Peyer's patch (tissue), 4 donors: Measurements from ENCODE around the gene SORCS3. TPM values are rescaled to one million over a fixed set of nuclear protein-coding genes. Genes with fewer than 3 reads are reported as not detected.

ENCODE experiments used
- DNase-seq, 3 donors: peaks; one replicate each; pipeline ENCODE4 v3.0.0-alpha.2; 2017 to 2019
- H3K27ac ChIP-seq, 4 donors: fragments of 200-600 bp; sonication (generic); one replicate each; pipeline ENCODE4 v1.5.1; 2016 to 2019
- H3K27me3 ChIP-seq, 2 donors: fragments of 200-600 bp; sonication (generic); one replicate each; pipeline ENCODE4 v1.5.1; 2019
- H3K36me3 ChIP-seq, 3 donors: fragments of 200-600 bp; sonication (generic); one replicate each; pipeline ENCODE4 v1.5.1; 2016 to 2019
- H3K4me1 ChIP-seq, 4 donors: fragments of 200-600 bp; sonication (generic); one replicate each; pipeline ENCODE4 v1.5.1; 2016 to 2019
- H3K4me3 ChIP-seq, 4 donors: fragments of 200-600 bp; sonication (generic); 1 replicate in 3 of 4; 2 replicates in 1 of 4; pipeline ENCODE4 v1.5.1; 2016 to 2019; ENCODE audit warnings: mild to moderate bottlenecking in 1 of 4
- H3K9me3 ChIP-seq, 4 donors: fragments of 200-600 bp; sonication (generic); one replicate each; pipeline ENCODE4 v1.5.1; 2016 to 2019; ENCODE audit warnings: mild to moderate bottlenecking in 1 of 4
- POLR2A ChIP-seq, 2 donors: fragments of 450-650 bp; IDR thresholded peaks; one replicate each; pipeline ENCODE4 v1.5.1; 2017; ENCODE audit warnings: antibody characterized with exemption in 2 of 2, mild to moderate bottlenecking in 2 of 2, moderate library complexity in 2 of 2
- total RNA-seq, 4 donors: library from RNA; depleted of rRNA; stranded (reverse); fragments of >200 nt; gene quantifications; one replicate each; pipeline ENCODE4 v1.1.0, GENCODE V29; 2016
- TF ChIP-seq, protein P1 (sequence below), 6 experiments: fragments of 450-650 bp in 4 of 6; fragments of 200-600 bp in 2 of 6; sonication (generic) in 1 of 6; IDR thresholded peaks; one replicate each; pipeline ENCODE4 v1.5.1; 2017 to 2019; ENCODE audit warnings: antibody characterized with exemption in 6 of 6, mild to moderate bottlenecking in 3 of 6, moderate library complexity in 1 of 6

The SORCS3 gene
- total RNA-seq, 4 donors from 2014 or later, result 0.27 to 0.66 TPM; not detected in 2

DNA sequence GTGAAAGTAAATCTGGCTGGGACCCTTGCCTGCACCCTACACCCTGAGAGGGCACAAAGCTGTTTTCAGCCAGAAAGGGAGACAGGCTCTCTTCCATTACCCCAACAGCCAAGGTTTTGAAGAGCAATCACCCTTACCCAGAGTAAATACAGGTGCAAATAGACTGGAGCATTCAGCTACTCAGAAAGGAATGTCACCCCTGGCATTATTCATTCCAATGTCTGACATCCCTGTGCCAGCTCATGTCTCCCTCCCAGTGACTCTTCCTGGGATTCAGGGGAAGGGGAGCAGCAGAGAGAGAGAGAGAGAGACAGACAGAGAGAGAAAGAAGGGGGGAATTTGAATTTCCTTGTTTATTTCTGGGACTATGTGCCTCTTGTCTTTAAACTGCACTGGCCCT is 611.8 kb downstream of the SORCS3 start:
- no peaks in the 10 kb centered on the region for H3K27me3 ChIP-seq
- no peak overlapping the region for H3K27ac ChIP-seq
- H3K4me3 ChIP-seq, result no peak overlapping the region
- TF ChIP-seq POLR2A (IDR thresholded peaks at IDR 0.05), result no peak
- TF ChIP-seq, protein P1, sequence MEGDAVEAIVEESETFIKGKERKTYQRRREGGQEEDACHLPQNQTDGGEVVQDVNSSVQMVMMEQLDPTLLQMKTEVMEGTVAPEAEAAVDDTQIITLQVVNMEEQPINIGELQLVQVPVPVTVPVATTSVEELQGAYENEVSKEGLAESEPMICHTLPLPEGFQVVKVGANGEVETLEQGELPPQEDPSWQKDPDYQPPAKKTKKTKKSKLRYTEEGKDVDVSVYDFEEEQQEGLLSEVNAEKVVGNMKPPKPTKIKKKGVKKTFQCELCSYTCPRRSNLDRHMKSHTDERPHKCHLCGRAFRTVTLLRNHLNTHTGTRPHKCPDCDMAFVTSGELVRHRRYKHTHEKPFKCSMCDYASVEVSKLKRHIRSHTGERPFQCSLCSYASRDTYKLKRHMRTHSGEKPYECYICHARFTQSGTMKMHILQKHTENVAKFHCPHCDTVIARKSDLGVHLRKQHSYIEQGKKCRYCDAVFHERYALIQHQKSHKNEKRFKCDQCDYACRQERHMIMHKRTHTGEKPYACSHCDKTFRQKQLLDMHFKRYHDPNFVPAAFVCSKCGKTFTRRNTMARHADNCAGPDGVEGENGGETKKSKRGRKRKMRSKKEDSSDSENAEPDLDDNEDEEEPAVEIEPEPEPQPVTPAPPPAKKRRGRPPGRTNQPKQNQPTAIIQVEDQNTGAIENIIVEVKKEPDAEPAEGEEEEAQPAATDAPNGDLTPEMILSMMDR (IDR thresholded peaks at IDR 0.05), result no peak
- no peaks in the 10 kb centered on the region for H3K36me3 ChIP-seq
- no peaks in the 10 kb centered on the region for H3K9me3 ChIP-seq
- no peaks in the 10 kb centered on the region for H3K4me1 ChIP-seq
- DNase-seq, result no peak

DNA sequence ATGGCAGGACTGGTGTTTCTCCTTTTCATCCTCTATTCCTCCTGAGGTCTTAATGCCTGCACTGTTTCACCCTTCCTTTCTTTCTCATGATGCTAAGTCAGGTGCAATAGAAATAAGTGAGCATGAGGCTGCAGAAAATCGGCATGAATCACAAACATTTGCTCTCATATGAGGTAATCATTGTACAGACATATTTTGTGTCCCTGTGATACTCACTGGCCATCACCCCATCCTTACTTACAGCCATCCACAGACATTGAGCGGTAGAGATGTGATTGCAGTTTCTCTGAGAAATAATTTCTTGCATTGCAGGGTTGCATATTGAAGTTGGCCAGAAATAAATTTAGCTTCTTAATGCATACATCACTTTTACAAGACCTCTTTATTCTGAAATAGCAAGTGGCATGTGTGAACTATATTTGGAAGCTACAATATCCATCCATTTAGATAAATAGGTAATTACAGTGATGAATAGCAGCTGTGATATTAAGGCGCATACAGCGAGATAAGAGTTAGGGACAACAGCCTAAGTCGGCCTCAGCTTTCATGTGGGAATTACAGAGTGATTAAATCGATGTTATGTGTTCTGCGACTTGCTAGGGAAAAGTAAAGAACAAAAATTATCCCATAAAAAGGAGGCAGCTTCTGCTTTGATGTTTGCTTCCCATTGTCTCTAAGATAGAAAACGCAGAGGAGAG is 612.6 kb downstream of the SORCS3 start:
- Histone ChIP-seq H3K36me3 (no peaks in the 10 kb centered on the region), H3K27me3 (no peaks in the 10 kb centered on the region), H3K9me3 (no peaks in the 10 kb centered on the region), H3K27ac (no peak overlapping the region), H3K4me3 (no peak overlapping the region), H3K4me1 (no peaks in the 10 kb centered on the region)
- no peak for DNase-seq
- TF ChIP-seq POLR2A (IDR thresholded peaks at IDR 0.05), result no peak
- TF ChIP-seq, protein P1 (IDR thresholded peaks at IDR 0.05), result no peak

DNA sequence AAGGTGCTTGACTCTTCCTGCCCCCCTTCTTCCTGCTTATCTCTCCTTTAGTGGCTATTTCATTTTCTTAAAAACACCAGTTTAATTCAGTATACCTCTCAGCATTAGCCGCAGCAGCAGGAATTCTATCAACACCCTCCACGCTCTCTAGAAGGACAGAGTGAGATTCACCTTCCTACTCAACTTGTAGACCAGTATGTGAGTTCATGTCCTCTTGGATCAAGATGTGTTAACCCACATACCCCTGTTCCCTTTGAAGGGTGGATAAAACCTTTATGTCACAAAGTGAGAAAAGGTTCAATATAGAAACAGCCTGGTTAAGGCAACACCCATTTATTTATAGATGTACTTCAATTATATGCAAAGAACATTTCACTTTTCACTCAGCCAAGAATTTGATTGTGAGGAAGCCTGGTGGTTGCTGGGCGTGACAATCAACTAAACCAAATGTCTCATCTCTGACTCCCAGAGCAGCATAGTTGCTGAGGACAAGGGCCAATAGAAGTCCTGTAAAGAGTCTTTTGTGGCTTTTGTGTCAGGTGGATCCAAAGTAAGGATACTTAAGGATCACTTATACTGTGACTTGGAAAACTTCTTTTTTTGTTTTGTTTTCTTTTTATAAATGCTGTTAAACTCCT is 617.1 kb downstream of the SORCS3 start:
- Histone ChIP-seq H3K27ac (no peak overlapping the region), H3K4me3 (no peak overlapping the region), H3K36me3 (no peaks in the 10 kb centered on the region), H3K27me3 (no peaks in the 10 kb centered on the region), H3K9me3 (no peaks in the 10 kb centered on the region), H3K4me1 (no peaks in the 10 kb centered on the region)
- TF ChIP-seq, protein P1 (IDR thresholded peaks at IDR 0.05), result no peak
- no peak for TF ChIP-seq POLR2A (IDR thresholded peaks at IDR 0.05)
- DNase-seq, result no peak

GRCh38 chr10:105258674-105259065 is 617.6 kb downstream of the SORCS3 start:
- no peak for DNase-seq
- H3K27ac ChIP-seq, result no peak overlapping the region
- H3K27me3 ChIP-seq, result no peaks in the 10 kb centered on the region
- no peak overlapping the region for H3K4me3 ChIP-seq
- H3K4me1 ChIP-seq, result no peaks in the 10 kb centered on the region
- no peaks in the 10 kb centered on the region for H3K9me3 ChIP-seq
- no peak for TF ChIP-seq POLR2A (IDR thresholded peaks at IDR 0.05)
- TF ChIP-seq, protein P1 (IDR thresholded peaks at IDR 0.05), result no peak
- no peaks in the 10 kb centered on the region for H3K36me3 ChIP-seq

- Histone ChIP-seq H3K27ac (no peak overlapping the region), H3K36me3 (no peaks in the 10 kb centered on the region), H3K9me3 (no peaks in the 10 kb centered on the region), H3K4me1 (no peaks in the 10 kb centered on the region), H3K4me3 (no peak overlapping the region), H3K27me3 (no peaks in the 10 kb centered on the region)
- no peak for TF ChIP-seq POLR2A (IDR thresholded peaks at IDR 0.05)
- TF ChIP-seq, protein P1 (IDR thresholded peaks at IDR 0.05), result no peak
- no peak for DNase-seq
Observed at GRCh38 chr10:105259201-105259600, 618.1 kb downstream of the SORCS3 start.
